NCI-H1092 (cell line): ENCODE results near the gene LCE1D.

Source experiments
- DNase-seq: peaks from one replicate; lab custom pipeline; 2025; lab: John Stamatoyannopoulos, UW

Gene LCE1D

DNA sequence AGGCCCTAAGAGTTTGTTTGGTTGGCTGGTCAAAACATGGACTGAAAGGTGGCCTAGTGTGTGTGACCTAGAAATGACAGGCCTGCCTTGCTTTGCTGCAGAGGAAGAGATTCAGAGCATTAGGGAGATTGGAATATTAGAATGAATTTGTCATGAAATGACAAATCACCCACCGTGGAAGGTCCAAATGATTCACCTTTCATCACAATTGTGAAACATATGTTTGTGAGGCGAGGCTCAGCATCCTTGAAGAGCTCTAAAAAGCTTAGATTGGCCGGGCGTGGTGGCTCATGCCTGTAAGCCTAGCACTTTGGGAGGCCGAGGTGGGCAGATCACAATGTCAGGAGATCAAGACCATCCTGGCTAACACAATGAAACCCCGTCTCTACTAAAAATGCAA lies 20.8 kb downstream of the LCE1D start:
- no peak for DNase-seq

DNA sequence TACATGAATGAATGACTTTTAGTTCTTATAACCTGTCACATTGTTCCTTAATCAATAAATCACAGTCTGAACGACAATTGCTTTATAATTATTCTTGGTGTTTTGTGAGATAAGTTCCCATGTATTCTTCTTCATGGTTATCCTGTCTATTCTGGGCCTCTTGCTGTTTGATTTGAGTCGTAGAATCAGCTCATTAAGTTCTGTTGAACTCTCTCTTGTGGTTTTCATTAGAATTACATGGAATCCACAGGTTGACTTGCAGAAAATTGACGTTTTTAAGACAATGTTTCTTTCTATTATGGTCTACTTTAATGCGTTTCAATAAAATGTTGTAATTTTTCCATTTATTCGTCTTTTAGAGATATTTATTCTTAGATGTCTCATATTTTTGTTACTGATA lies 26.8 kb downstream of the LCE1D start:
- DNase-seq = no peak

DNA sequence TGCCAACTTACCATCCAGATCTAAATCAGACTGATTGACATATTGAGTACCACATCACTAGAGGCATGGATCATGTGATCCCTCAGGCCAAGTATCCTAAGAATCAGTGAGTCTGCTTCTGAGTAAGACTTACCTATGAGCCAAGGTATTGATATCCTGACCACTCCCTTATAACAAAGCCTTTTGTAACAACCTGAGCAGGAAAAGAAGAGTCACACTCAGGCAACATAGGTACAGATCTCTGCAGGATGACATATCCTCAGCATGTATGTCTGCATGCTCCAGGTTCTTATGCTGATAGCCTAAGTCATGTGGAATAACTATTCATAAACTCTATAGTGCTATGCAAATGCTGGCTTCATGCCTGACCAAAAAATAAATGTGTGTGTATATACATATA lies 28.4 kb downstream of the LCE1D start:
- DNase-seq = no peak

DNA sequence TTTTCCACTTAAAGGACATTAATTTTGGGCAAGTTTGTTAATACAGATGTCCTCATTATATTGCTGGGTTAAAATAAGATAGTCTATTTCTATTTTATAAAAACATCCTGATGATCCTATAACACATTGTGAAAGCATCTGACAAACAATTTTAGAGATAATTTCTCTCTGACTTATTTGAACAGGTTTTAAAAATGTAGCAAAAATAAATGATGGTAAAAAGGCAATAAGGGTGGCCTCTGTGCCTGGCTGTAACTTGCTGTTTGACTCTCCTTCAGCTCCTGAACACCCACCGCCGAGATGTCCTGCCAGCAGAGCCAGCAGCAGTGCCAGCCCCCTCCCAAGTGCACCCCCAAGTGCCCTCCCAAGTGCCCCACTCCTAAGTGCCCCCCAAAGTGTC lies 30.7 kb downstream of the LCE1D start, which contains the start of gene LCE1A:
LCE1A (plus strand) TSS at position 301 of the 400 bp plus-strand sequence; CDS start at position 301, 0 bp downstream.
- DNase-seq = no peak

DNA sequence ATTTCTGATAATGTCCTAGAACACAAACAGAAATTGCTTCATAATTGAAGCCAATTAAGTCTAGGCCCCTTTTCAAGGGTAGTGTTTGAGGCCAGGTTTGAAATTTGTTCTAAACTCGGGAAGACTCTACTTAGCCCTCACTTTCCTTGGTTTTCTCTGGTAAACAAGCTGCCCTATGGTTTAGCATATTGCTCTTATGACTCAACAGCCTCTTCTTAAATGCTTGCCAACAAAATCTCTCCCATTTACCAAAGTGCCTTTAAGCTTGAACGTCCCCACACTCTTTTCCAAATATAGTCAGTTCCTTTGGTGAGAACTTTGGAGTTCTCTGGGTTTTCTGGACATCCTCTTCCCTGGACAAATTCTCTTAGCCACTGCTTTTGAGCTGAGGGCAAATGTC lies 40.3 kb downstream of the LCE1D start:
- DNase-seq = no peak

DNA sequence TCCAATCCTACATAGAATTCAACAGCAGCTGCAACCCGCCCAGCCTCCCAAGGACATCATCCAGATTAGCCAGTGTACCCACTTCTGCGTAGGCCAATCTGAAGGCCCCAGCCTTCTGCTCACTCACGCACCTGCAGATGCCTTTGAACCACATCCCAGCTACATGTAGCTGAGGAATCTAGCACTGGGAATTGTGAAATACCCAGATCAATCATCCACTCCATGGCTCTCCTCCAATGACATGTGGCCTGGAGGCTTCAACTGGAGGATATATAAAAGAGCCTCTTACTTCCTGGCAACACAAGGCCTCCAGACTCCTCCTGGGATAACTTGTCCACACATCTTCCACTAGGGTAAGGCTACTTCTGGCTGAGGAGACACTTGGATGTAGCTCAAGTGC lies 46.0 kb downstream of the LCE1D start, which contains the start of gene LCE6A:
LCE6A (plus strand) TSS at position 301 of the 400 bp plus-strand sequence. CDS start 665 bp downstream, outside the sequence.
- no peak for DNase-seq
